Activated naive CD4-positive, alpha-beta T cell treated with anti-CD3 and anti-CD28 coated beads, Interleukin-2, amount 50 U/mL, for 72 hours (primary cell): ENCODE results near the gene ZNF740. TPM values are rescaled to one million over a fixed set of nuclear protein-coding genes. Genes with fewer than 3 reads are reported as not detected.
"Not testable (repeated sequence)": the region's sequence is repeated elsewhere in the genome, so short reads cannot be mapped to it uniquely, and the experiment has no call there.

Source experiments
- ATAC-seq, 2 donors: fragments of 150-1000 bp; cut with Tn5 transposase; 2 replicates each; pipeline ENCODE4 v1.10.0; 2021; ENCODE audit warnings: mild to moderate bottlenecking in 2 of 2, moderate library complexity in 2 of 2
- DNase-seq, 2 donors: peaks; one replicate each; pipeline ENCODE4 v3.0.0; 2021 to 2022; ENCODE audit warnings: low spot score in 2 of 2
- H3K27ac Mint-ChIP-seq, 2 donors: one replicate each; pipeline ENCODE4 v1.8.0; 2022; ENCODE audit warnings: mild to moderate bottlenecking in 2 of 2, mixed read lengths in 2 of 2
- H3K36me3 Mint-ChIP-seq, 2 donors: one replicate each; pipeline ENCODE4 v1.8.0; 2022; ENCODE audit warnings: mixed read lengths in 2 of 2
- H3K9me3 Mint-ChIP-seq, 2 donors: one replicate each; pipeline ENCODE4 v1.8.0; 2022; ENCODE audit warnings: mixed read lengths in 2 of 2
- total RNA-seq, 2 donors: library from RNA; stranded (reverse); gene quantifications; one replicate each; pipeline ENCODE4 v1.2.3, GENCODE V29; 2022

The ZNF740 gene
- total RNA-seq, 2 donors from 2014 or later, result 36.8 to 43.2 TPM

DNA sequence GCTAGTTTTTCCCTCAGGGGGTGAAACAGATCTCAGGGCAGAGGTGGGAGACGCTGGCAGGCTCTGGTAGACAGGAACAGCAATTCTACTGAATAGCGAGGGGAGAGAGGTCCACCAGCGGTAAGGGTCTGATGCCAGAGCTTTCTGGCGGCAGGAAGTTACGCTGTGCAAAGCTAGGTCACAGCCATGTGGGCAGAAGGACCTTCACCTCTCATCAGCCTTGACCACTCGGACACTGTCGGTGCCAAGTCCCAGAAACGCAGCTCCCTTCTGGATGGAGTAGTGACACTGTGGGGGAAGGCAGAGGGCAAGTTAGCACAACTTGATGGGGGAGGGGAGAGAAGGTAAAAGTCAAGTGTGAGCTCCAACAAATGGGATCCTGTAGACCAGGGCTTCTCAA lies 10.3 kb upstream of the ZNF740 start:
- H3K27ac Mint-ChIP-seq, result peak overlapping the region in 1 of 2 donors; percentile 41

DNA sequence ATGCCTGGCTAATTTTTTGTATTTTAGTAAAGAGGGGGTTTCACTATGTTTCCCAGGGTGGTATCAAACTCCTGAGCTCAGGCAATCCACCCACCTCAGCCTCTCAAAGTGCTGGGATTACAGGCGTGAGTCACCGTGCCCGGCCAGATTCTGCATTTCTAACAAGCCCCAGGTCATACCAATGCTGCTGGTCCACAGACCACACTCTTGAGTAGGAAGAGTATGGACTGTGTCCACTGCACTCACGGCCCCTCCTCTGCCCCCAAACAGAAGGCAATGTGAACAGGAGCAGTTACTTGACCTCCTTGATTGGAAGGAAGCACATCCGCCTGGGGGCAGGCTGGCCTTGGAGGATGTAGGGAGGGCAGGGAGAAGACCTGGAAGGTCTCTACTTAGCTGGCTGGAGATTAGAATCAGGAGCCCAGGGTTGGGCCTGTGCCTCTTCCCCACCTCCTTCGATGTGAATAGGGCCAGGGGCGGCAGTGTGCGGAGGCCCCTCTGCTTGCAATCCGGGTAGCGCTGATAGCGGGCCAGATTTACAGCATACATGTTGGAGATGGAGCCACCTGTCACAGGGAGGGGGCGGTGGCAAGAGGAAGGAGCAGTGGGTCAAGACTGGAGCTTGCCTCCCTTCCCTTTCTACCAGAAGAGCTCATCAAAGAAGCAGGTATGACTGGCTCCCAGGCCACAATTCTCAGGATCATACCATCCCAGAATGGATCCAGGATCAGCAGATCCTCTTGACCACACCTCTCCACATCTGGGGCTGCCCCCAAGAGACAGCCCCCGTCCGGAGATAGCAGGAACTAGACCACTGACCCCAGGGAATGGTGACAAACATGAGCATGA lies 9.4 kb upstream of the ZNF740 start:
- peak overlapping the region; percentile 3 to 44 for H3K27ac Mint-ChIP-seq
- H3K9me3 Mint-ChIP-seq, result no peaks in the 10 kb centered on the region
- DNase-seq (peak in 1 of 2 donors; percentile 35), ATAC-seq (no peak)
- no peaks in the 10 kb centered on the region for H3K36me3 Mint-ChIP-seq

More for the DNA sequence above, 10.3 kb upstream of the ZNF740 start:
- DNase-seq (peak in 1 of 2 donors; percentile 40), ATAC-seq (no peak)
- Mint-ChIP-seq H3K9me3 (no peaks in the 10 kb centered on the region), H3K36me3 (no peaks in the 10 kb centered on the region)

DNA sequence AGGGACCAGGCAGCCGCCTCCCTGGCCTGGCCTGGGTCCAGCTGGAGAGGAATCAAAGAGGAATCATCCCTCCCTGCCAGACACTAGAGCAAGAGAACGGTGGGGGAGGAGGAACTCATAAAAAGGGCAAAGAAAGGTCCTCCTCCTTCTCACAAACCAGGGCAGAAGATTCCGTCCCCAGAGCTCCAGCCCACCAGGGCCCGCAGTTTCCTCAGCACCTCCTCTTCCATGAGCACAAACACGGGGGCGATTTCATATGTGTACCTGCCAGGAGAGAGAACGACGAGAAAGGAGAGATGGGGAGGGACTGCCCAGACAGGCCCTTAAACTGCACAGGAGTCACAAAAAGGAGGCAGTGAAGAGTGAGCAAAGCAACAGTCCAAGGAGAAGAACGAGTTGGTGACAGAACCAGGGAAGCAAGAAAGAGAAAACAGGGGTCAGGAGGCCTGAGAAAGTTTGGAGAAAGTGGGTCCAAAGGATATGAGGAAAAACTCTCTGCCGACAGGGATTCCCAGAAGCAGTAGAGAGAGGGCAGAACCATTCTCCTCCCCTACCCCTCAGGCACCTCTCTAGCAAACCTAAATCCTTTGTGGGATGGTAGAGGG lies 8.7 kb upstream of the ZNF740 start:
- H3K27ac Mint-ChIP-seq, result peak overlapping the region; percentile 3 to 44
- H3K9me3 Mint-ChIP-seq, result no peaks in the 10 kb centered on the region
- H3K36me3 Mint-ChIP-seq, result no peaks in the 10 kb centered on the region
- DNase-seq (no peak), ATAC-seq (no peak)

DNA sequence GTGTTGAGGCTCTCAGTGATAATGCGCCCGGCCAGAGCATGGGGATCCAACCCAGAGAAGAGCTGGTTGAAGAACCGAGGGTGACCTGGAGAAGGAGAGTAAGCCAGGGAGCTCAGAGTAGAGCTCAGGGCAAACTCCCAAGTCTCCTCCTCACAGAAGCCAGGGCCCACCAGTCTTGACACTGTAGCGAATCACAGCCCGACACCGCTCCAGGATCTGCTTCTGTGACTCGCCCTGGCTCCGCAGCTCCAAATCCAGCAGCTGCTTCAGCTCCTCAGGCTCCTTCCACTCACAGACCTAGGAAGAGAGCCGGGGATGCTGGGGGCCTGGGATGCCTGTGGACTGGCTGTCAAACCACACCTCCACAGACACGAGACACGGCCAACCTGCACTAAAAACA lies 8.2 kb upstream of the ZNF740 start:
- Mint-ChIP-seq H3K9me3 (no peaks in the 10 kb centered on the region), H3K36me3 (no peaks in the 10 kb centered on the region), H3K27ac (no peak overlapping the region)
- DNase-seq, result peak in 1 of 2 donors; percentile 26
- no peak for ATAC-seq

DNA sequence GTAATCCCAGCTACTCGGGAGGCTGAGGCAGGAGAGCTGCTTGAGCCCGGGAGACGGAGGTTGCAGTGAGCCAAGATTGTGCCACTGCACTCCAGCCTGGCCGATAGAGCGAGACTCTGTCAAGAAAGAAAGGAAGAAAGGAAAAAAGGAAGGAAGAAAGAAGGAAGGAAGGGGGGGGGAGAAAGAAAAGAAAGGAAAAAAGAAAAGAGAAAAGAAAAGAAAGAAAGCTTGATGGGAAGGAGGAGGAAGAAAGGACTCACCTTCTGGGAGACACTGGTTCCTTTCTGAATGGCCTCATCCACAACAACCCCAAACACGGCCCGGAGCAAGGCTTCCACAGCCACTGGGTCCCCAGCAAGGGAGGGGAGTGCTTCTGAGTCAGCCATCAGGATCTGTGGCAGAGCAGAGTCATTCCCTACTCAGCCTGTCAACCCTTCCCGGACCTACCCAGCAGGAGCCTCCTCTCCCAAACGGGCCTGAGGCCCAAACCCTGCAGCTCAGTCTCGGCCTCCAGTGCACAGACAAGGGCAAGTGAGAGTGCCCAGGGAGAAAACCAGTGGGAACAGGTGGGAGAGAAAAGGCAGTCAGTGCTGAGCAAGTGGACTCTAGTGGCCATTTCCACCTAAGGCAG lies 7.3 kb upstream of the ZNF740 start:
- peak in 1 of 2 donors; percentile 38 for DNase-seq
- Mint-ChIP-seq H3K27ac (no peak overlapping the region), H3K36me3 (no peaks in the 10 kb centered on the region), H3K9me3 (no peaks in the 10 kb centered on the region)
- ATAC-seq, result no peak

DNA sequence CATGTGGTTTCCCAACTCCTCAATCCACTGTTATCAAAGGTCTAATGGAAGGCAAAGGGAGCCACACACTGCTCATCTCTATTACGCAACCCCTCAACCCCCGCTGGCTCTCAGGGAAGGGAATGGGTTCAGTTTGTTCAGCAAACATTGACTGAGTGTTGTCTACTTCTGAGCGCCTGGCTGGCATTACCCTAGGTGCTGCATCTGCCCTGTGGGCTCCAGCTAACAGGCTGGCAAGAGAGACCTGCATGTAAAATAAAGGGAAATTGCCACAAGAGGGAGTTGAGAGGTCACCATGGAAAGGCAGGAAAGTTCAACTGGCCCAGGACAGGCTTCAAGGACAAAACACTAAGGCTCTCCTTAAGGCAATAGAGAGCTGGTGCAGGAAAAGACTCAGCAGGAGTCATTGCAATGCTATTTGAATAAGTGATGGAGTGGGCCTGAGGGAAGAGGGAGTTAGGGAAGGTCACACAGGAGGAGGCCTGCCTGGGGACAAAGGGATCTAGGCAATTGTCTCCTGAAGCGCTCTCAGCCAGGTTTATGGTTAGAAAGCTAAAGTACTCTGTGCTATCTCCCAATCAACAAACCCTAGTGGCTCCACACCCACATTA lies 5.5 kb upstream of the ZNF740 start:
- ATAC-seq (peak in 1 of 2 donors; percentile 30), DNase-seq (peak in 1 of 2 donors; percentile 50)
- Mint-ChIP-seq H3K9me3 (no peaks in the 10 kb centered on the region), H3K36me3 (peaks cover 0 to 5% of the 10 kb centered on the region in 2 donors), H3K27ac (peak overlapping the region in 1 of 2 donors; percentile 11)

DNA sequence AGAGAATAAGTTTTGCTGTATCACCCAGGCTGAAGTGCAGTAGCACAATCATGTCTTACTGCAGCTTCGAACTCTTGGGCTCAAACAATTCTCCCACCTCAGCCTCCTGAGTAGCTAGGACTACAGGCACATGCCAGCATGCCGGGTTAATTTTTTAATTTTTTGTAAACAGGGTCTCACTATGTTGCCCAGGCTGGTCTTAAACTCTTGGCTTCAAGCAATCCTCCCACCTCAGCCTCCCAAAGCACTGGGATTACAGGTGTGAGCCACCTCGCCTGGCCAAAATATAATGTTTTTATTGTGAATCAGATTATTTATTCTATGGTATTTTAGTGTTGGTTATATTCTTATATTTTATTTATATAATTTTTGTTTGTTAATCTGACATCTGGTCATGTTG lies 3.8 kb upstream of the ZNF740 start:
- no peak for DNase-seq
- peaks cover 7 to 16% of the 10 kb centered on the region in 2 donors for H3K36me3 Mint-ChIP-seq
- ATAC-seq, result no peak
- no peak overlapping the region for H3K27ac Mint-ChIP-seq
- H3K9me3 Mint-ChIP-seq, result no peaks in the 10 kb centered on the region

DNA sequence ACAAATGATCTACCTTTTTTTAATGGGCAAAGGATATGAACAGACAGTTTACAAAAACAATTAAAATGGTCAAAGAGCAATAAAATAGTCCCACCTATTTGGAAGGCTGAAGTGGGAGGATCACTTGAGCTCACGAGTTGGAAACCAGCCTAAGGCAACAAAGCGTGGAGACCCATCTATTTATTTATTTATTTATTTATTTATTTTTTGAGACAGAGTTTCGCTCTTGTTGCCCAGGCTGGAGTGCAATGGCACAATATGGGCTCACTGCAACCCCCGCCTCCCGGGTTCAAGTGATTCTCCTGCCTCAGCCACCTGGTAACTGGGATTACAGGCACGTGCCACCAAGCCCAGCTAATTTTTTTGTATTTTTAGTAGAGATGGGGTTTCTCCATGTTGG lies 3.1 kb upstream of the ZNF740 start:
- H3K9me3 Mint-ChIP-seq, H3K27ac Mint-ChIP-seq, ATAC-seq: not testable (repeated sequence)
- peak in 1 of 2 donors; percentile 1 for DNase-seq
- peaks cover 14 to 23% of the 10 kb centered on the region in 2 donors for H3K36me3 Mint-ChIP-seq

DNA sequence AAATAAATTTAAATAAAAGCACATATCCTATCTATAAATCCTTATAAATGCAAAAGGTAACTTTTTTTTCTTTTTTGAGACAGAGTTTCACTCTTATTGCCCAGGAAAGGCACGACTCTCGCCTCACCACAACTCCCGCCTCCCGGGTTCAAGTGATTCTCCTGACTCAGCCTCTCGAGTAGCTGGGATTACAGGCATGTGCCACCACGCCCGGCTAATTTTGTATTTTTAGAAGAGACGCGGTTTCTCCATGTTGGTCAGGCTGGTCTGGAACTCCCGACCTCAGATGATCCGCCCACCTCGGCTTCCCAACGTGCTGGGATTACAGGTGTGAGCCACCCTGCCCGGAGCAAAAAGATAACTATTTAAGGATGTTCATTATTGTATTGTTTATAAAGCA lies 1.7 kb upstream of the ZNF740 start:
- ATAC-seq, H3K9me3 Mint-ChIP-seq, DNase-seq: not testable (repeated sequence)
- Mint-ChIP-seq H3K36me3 (peaks cover 18 to 27% of the 10 kb centered on the region in 2 donors), H3K27ac (peak overlapping the region in 1 of 2 donors; percentile 87)

DNA sequence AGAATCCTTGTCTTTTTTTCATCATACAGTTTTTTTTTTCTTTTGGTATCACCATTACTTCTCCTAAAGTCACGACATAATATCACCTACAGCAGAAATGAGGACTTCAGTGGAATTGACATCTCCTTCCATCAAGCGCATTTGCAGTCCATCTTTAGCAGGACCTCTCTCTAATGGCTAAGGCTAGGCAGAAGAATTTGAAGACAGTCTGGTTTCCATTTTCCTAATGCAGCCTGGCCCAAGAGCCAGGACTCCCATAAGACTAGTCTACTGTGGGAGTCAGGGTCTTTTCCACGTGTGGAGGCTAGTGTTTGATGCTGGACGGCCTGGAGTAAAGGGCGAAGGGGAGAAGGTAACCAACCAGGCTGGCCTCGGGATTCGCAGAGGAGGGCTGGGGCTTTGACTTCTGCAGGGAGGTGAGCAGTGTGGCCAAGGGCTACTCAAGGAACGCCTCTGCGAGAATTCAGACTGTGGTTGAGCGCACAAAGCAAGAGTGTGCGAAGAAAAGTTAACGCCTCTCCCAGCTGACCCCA lies 769 bp upstream of the ZNF740 start:
- Mint-ChIP-seq H3K36me3 (peaks cover 22 to 28% of the 10 kb centered on the region in 2 donors), H3K9me3 (no peaks in the 10 kb centered on the region), H3K27ac (peak overlapping the region; percentile 87 to 96)
- peak; percentile 4 to 28 for ATAC-seq
- no peak for DNase-seq

DNA sequence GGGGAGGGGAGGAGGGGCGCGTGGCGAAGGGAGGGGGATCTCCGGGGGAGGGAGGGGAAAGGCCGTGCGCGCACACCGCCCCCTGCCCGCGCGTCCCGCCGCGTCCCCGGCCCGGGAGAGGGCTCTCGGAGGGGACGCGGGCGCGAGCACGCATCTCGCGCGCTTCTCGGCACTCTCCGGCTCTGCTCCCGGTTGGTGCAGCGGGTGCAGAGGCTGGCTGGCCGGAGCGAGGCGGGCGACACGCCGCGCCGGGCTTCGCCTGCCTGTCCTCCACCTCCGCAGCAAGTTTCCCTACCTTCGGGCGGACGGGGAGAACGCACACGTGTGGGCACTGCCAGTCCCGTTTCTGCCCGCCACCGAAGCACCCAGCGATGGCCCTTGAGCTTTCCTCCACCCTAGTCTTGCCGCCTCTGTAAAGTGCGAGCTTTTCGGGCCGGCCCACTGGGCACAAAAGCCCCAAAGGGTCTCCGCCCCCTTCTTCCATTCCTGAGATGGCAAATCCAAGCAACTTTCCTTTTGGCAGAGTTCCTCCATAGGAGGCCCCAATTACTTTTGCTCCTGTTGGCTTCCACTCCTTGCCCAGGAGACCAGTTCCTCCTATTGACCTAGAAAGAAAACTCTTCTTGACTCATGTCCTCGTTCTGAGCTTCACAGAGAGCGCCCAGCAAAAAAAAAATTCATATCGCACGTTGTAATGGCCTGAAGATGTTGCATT lies 566 bp downstream of the ZNF740 start:
- no peaks in the 10 kb centered on the region for H3K9me3 Mint-ChIP-seq
- H3K36me3 Mint-ChIP-seq, result peaks cover 24 to 35% of the 10 kb centered on the region in 2 donors
- DNase-seq, result peak in 1 of 2 donors; percentile 81
- ATAC-seq, result peak; percentile 58 to 72
- peak overlapping the region; percentile 51 to 87 for H3K27ac Mint-ChIP-seq

DNA sequence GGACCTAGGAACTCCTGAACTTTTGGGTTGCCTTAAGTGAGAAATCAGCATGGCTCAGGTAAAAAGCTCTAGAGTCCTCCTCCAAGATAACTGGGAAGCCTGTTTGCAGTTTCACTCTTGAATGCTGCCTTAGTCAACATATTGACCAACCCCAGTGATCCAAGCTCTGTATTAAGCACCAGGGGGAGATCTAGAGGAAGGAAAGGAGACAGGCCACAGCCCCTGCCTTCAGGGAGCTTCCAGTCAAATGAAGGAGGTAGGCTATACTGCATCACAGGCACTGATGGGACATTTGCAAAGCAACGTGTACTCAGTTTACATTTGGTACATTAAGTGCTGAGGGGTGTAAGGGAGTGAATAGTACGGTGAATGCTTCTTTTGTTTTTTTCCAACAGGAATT lies 1.4 kb downstream of the ZNF740 start:
- H3K36me3 Mint-ChIP-seq, result peaks cover 24 to 36% of the 10 kb centered on the region in 2 donors
- ATAC-seq (no peak), DNase-seq (no peak)
- no peaks in the 10 kb centered on the region for H3K9me3 Mint-ChIP-seq
- H3K27ac Mint-ChIP-seq, result peak overlapping the region; percentile 51 to 87

DNA sequence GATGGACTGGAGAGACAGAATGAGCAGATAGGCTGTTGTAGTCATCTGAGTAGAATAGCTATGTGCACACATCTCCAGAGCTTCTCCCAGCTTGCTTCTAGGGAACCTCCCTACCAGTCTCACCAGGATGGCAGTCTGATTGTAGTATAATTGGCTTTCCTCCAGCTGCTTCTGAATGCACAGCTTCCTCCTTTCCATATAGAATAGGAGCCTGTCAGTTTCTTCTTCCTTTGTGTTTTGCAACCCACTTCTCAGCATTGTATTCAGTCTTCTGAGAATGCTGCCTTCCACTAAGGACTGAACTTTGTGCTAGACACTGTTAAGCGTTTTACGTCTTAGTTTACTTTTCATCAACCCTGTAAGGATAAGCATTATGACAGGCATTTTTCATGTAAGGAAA lies 2.4 kb downstream of the ZNF740 start:
- Mint-ChIP-seq H3K9me3 (no peaks in the 10 kb centered on the region), H3K36me3 (peaks cover 32 to 36% of the 10 kb centered on the region in 2 donors), H3K27ac (no peak overlapping the region)
- DNase-seq (no peak), ATAC-seq (no peak)

DNA sequence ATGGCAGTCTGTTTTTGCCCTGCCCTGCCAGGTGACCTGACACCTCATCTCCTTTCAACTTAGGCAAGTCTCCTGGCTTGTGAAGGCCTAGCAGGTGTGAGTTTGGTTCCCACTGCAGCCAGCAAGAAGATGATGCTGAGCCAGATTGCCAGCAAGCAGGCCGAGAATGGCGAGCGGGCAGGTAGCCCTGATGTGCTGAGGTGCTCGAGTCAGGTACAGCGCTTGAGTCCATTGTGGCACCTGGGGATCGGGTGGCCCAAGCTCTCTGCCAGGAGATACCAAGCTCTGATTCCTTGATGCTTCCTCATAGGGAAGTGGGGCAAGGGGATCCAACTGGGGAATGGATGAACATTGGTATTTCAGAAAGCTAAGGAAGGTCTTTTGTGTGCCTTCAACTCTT lies 4.3 kb downstream of the ZNF740 start:
- Mint-ChIP-seq H3K36me3 (peaks cover 32 to 33% of the 10 kb centered on the region in 2 donors), H3K9me3 (no peaks in the 10 kb centered on the region), H3K27ac (peak overlapping the region; percentile 54 to 77)
- DNase-seq, result no peak
- ATAC-seq, result no peak

DNA sequence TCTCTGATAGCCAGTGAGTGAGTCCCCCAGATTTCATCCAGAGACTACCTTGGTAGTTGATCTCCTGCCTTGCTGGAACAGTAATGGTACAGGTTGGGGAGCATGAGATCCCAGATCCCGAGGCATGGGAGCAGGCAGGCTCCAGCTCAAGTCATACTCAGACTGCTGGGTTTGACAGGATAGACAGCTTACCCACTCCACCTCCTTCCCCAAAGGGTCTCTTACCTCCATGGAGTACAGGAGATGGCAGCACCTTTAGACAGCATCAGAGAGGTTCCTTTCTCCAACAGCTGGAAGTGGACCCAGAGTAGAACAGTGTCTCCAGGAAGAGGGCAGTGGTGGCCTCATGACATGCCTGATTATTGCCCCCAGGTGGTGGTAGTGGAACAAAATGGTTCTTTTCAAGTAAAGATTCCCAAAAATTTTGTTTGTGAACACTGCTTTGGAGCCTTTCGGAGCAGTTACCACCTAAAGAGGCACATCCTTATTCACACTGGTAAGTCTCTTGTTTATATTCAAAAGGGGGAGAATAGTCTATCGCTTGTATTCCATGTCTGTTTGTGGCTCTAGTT lies 5.1 kb downstream of the ZNF740 start:
- DNase-seq (no peak), ATAC-seq (no peak)
- Mint-ChIP-seq H3K36me3 (peaks cover 29 to 32% of the 10 kb centered on the region in 2 donors), H3K9me3 (no peaks in the 10 kb centered on the region), H3K27ac (peak overlapping the region in 1 of 2 donors; percentile 1)

DNA sequence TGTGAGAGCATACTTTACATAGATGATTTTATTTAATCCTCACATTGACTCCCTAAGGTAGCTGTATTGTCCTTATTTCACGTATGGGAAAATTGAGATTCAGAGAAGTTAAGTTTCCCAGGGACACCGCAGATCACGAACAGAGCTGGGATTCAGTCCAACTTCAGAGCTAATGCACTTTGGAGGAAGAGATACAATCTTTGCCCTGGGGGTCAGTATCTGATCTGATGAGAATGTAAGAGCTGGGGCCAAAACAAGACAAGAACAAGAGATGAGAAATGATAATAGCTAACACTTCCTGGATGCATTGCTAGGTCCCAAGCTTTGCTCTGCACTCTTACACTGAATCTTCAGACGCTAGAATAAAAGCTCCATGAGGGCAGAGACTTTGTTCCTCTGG lies 6.2 kb downstream of the ZNF740 start:
- no peak for ATAC-seq
- peaks cover 21 to 25% of the 10 kb centered on the region in 2 donors for H3K36me3 Mint-ChIP-seq
- H3K27ac Mint-ChIP-seq, result no peak overlapping the region
- no peak for DNase-seq
- no peaks in the 10 kb centered on the region for H3K9me3 Mint-ChIP-seq
